Measurements from ENCODE around the gene ANKRD13D. TPM values are rescaled to one million over a fixed set of nuclear protein-coding genes. Genes with fewer than 3 reads are reported as not detected.

Gene ANKRD13D
- total and polyA plus RNA-seq, 2 experiments from 2014 or later = 47.6 to 53.5 TPM

- Histone ChIP-seq H3K4me3 (no peak overlapping the region), H3K4me1 (ENCODE audit: low read depth) (no peaks in the 10 kb centered on the region), H3K9me3 (ENCODE audit: low read depth) (no peaks in the 10 kb centered on the region), H3K36me3 (no peaks in the 10 kb centered on the region), H3K27ac (no peak overlapping the region), H3K27me3 (no peaks in the 10 kb centered on the region)
- no peak for DNase-seq (ENCODE audit: low read depth in 1 of 2, low spot score in 1 of 2)
- TF ChIP-seq, protein P1, sequence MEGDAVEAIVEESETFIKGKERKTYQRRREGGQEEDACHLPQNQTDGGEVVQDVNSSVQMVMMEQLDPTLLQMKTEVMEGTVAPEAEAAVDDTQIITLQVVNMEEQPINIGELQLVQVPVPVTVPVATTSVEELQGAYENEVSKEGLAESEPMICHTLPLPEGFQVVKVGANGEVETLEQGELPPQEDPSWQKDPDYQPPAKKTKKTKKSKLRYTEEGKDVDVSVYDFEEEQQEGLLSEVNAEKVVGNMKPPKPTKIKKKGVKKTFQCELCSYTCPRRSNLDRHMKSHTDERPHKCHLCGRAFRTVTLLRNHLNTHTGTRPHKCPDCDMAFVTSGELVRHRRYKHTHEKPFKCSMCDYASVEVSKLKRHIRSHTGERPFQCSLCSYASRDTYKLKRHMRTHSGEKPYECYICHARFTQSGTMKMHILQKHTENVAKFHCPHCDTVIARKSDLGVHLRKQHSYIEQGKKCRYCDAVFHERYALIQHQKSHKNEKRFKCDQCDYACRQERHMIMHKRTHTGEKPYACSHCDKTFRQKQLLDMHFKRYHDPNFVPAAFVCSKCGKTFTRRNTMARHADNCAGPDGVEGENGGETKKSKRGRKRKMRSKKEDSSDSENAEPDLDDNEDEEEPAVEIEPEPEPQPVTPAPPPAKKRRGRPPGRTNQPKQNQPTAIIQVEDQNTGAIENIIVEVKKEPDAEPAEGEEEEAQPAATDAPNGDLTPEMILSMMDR (IDR thresholded peaks at IDR 0.05; ENCODE audit: low read depth, low read length) = no peak
Measured at GRCh38 chr11:67311051-67311555, 22.0 kb downstream of the ANKRD13D start.

DNA sequence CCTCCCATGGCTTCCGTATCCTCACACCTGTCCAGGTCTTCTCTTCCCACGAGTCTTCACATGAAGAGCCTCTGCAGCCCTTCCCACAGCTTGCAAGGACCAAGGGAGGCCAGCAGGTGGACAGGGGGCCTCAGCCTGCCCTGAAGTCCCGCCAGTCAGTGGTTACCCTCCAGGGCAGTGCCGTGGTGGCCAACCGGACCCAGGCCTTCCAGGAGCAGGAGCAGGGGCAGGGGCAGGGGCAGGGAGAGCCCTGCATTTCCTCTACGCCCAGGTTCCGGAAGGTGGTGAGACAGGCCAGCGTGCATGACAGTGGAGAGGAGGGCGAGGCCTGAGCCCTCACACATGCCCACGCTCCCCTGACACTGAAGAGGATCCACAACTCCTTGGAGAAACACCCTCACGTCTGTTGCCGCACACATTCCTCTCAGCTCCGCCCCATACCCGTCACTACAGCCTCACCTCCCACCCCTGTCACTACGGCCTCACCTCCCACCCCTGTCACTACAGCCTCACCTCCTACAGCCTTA, 22.5 kb downstream of the ANKRD13D start:
- Histone ChIP-seq H3K4me1 (ENCODE audit: low read depth) (no peaks in the 10 kb centered on the region), H3K27me3 (no peaks in the 10 kb centered on the region), H3K9me3 (ENCODE audit: low read depth) (no peaks in the 10 kb centered on the region), H3K4me3 (no peak overlapping the region), H3K36me3 (no peaks in the 10 kb centered on the region), H3K27ac (no peak overlapping the region)
- TF ChIP-seq, protein P1 (IDR thresholded peaks at IDR 0.05; ENCODE audit: low read depth, low read length) = no peak
- no peak for DNase-seq (ENCODE audit: low read depth in 1 of 2, low spot score in 1 of 2)

- DNase-seq (ENCODE audit: low read depth in 1 of 2, low spot score in 1 of 2) = no peak
- H3K4me3 ChIP-seq = no peak overlapping the region
- H3K9me3 ChIP-seq (ENCODE audit: low read depth) = no peaks in the 10 kb centered on the region
- TF ChIP-seq, protein P1 (IDR thresholded peaks at IDR 0.05; ENCODE audit: low read depth, low read length) = no peak
- no peaks in the 10 kb centered on the region for H3K27me3 ChIP-seq
- no peaks in the 10 kb centered on the region for H3K36me3 ChIP-seq
- no peaks in the 10 kb centered on the region for H3K4me1 ChIP-seq (ENCODE audit: low read depth)
- H3K27ac ChIP-seq = no peak overlapping the region
Measured at GRCh38 chr11:67312187-67313021, 23.3 kb downstream of the ANKRD13D start.

DNA sequence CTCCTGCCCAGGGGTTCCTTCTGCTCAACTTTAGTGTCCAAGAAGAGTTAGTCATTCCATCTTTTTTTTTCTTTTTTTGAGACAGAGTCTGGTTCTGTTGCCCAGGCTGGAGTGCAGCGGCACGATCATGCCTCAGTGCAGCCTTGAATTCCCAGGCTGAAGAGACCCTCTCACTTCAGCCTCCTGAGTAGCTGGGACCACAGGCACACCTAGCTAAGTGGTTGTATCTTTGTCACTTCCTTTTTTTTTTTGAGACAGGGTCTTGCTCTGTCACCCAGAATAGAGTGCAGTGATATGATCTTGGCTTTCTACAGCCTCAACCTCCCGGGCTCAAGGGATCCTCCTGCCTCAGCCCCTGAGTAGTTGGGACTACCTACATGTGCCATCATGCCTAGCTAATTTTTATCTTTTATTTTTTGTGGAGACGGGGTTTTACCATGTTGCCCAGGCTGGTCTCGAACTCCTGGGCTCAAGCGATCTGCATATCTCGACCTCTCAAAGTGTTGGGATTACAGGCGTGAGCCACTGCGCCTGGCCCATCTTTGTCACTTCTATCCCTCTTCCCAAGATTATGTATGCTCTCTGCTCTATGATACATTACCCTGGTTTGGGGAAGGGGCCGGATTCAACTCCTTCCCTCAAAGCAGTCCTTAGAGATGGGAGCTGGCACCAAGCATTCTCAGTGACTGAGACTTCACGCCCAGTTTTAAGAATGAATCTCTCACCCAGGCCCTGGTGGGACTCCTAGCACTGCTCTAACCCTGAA, 24.2 kb downstream of the ANKRD13D start:
- H3K36me3 ChIP-seq = no peaks in the 10 kb centered on the region
- no peak overlapping the region for H3K4me3 ChIP-seq
- DNase-seq (ENCODE audit: low read depth in 1 of 2, low spot score in 1 of 2) = no peak
- no peaks in the 10 kb centered on the region for H3K9me3 ChIP-seq (ENCODE audit: low read depth)
- no peak overlapping the region for H3K27ac ChIP-seq
- TF ChIP-seq, protein P1 (IDR thresholded peaks at IDR 0.05; ENCODE audit: low read depth, low read length) = no peak
- H3K4me1 ChIP-seq (ENCODE audit: low read depth) = peaks cover under 1% of the 10 kb centered on the region
- H3K27me3 ChIP-seq = no peaks in the 10 kb centered on the region

DNA sequence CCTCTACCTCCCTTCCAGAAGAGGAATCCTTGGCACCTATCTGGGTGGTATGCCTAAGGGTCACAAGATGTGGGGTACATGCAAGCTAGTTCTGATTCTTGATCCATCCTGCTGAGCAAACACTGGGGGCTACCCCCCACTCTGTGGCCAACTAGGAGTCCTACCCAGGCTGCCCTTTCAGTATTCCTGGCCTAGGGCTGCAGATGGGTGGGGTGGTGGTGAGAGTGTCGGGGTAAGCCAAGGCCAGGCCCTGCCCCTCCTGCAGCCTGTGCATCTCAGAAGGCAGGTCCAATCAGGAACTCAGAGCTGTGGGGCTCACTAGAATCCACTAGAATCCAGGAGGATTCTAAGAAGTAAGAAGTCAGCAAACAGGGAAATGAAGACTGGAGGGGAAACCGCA, 25.1 kb downstream of the ANKRD13D start:
- DNase-seq (ENCODE audit: low read depth in 1 of 2, low spot score in 1 of 2) = no peak
- H3K36me3 ChIP-seq = no peaks in the 10 kb centered on the region
- H3K9me3 ChIP-seq (ENCODE audit: low read depth) = no peaks in the 10 kb centered on the region
- H3K4me3 ChIP-seq = no peak overlapping the region
- TF ChIP-seq, protein P1 (IDR thresholded peaks at IDR 0.05; ENCODE audit: low read depth, low read length) = no peak
- H3K4me1 ChIP-seq (ENCODE audit: low read depth) = peaks cover 6% of the 10 kb centered on the region
- H3K27me3 ChIP-seq = peaks cover 9% of the 10 kb centered on the region
- no peak overlapping the region for H3K27ac ChIP-seq
